HepG2 (cell line): ENCODE data around the gene GH2. TPM values are rescaled to one million over a fixed set of nuclear protein-coding genes. Genes with fewer than 3 reads are reported as not detected.
A peak's percentile ranks its signal among the peaks of the same experiment; 100 is the strongest.

Experiments used
- ARID3A ChIP-seq: IDR thresholded peaks from 2 replicates; pipeline ENCODE4 v1.6.1; 2012; ENCODE audit warnings: low read depth, low read length, improper control_type of control experiment
- ASH2L ChIP-seq: fragments of 300-600, 200-600 bp; sonication (generic); IDR thresholded peaks from 2 replicates; pipeline ENCODE4 v1.7.0; 2017; ENCODE audit warnings: low read depth, mild to moderate bottlenecking, moderate library complexity, mixed read lengths, low read length; ENCODE audit not compliant: insufficient read length
- CREBL2 ChIP-seq: sonication (generic); formaldehyde crosslinking; IDR thresholded peaks from 2 replicates; pipeline ENCODE4 v1.8.1; 2023; ENCODE audit warnings: missing genetic modification reagents, mild to moderate bottlenecking, borderline replicate concordance
- ESRRA ChIP-seq: sonication (generic); formaldehyde crosslinking; IDR thresholded peaks from 2 replicates; pipeline ENCODE4 v1.5.1; 2020; ENCODE audit warnings: mild to moderate bottlenecking, low read depth, missing genetic modification reagents
- KLF13 ChIP-seq: sonication (generic); formaldehyde crosslinking; IDR thresholded peaks from 2 replicates; pipeline ENCODE4 v1.4.0; 2020; ENCODE audit warnings: mild to moderate bottlenecking, missing genetic modification reagents
- NFE2L1 ChIP-seq: sonication (generic); formaldehyde crosslinking; IDR thresholded peaks from 2 replicates; pipeline ENCODE4 v1.4.0; 2020; ENCODE audit warnings: missing genetic modification reagents, mild to moderate bottlenecking, borderline replicate concordance
- NKX3-1 ChIP-seq: sonication (generic); formaldehyde crosslinking; IDR thresholded peaks from 2 replicates; pipeline ENCODE4 v1.5.0; 2020; ENCODE audit warnings: missing genetic modification reagents
- PLRG1 ChIP-seq: fragments of 450-650 bp; conservative IDR thresholded peaks from 2 replicates; pipeline ENCODE4 v1.6.1; 2016
- RBM22 ChIP-seq: fragments of 200-400 bp; formaldehyde crosslinking; optimal IDR thresholded peaks from 2 replicates; pipeline ENCODE3; 2017; ENCODE audit warnings: mild to moderate bottlenecking, low read length, moderate library complexity
- SETDB1 ChIP-seq: sonication (generic); formaldehyde crosslinking; IDR thresholded peaks from 2 replicates; pipeline ENCODE4 v1.5.1; 2020; ENCODE audit warnings: missing genetic modification reagents, mild to moderate bottlenecking, borderline replicate concordance
- SUZ12 ChIP-seq: fragments of 150-350 bp; IDR thresholded peaks from 2 replicates; pipeline ENCODE4 v1.6.1; 2014; ENCODE audit warnings: low read depth, low read length
- TBL1XR1 ChIP-seq: fragments of 150-350 bp; IDR thresholded peaks from 2 replicates; pipeline ENCODE4 v1.6.1; 2014; ENCODE audit warnings: borderline replicate concordance, low read length; ENCODE audit not compliant: partially characterized antibody
- THAP9 ChIP-seq: sonication (generic); formaldehyde crosslinking; IDR thresholded peaks from 2 replicates; pipeline ENCODE4; 2020; ENCODE audit warnings: missing genetic modification reagents, mild to moderate bottlenecking, borderline replicate concordance
- ZFP62 ChIP-seq: sonication (generic); formaldehyde crosslinking; IDR thresholded peaks from 2 replicates; pipeline ENCODE4 v1.4.0; 2020; ENCODE audit warnings: missing genetic modification reagents
- ZFP91 ChIP-seq: sonication (generic); formaldehyde crosslinking; IDR thresholded peaks from 2 replicates; pipeline ENCODE4 v1.9.0; 2022; ENCODE audit warnings: missing genetic modification reagents, mild to moderate bottlenecking, borderline replicate concordance
- ZFY ChIP-seq: sonication (generic); formaldehyde crosslinking; IDR thresholded peaks from 2 replicates; pipeline ENCODE4 v1.4.0; 2020; ENCODE audit warnings: missing genetic modification reagents
- ZNF12 ChIP-seq: sonication (generic); formaldehyde crosslinking; IDR thresholded peaks from 2 replicates; pipeline ENCODE4 v1.5.0; 2020; ENCODE audit warnings: missing genetic modification reagents
- ZNF138 ChIP-seq: sonication (generic); formaldehyde crosslinking; IDR thresholded peaks from 2 replicates; pipeline ENCODE4 v1.5.0; 2020; ENCODE audit warnings: mild to moderate bottlenecking, low read depth, missing genetic modification reagents
- ZNF414 ChIP-seq: sonication (generic); formaldehyde crosslinking; IDR thresholded peaks from 2 replicates; pipeline ENCODE4 v1.5.0; 2020; ENCODE audit warnings: missing genetic modification reagents
- ZNF614 ChIP-seq: IDR thresholded peaks from 2 replicates; pipeline ENCODE4 v1.6.1; 2018; ENCODE audit warnings: missing biosample characterization, missing genetic modification reagents, inconsistent platforms, borderline replicate concordance
- polyA plus RNA-seq, 8 experiments: library from polyadenylated mRNA; depleted of rRNA in 3 of 8; stranded (reverse) in 7 of 8; unstranded in 1 of 8; fragments of >200 nt; fragmentation: Illumina TruSeq in 4 of 8; extraction: Trizol in 4 of 8; gene quantifications; 2 replicates each; pipeline versions ENCODE4 v1.2.1 to v1.2.3, GENCODE V29; 2011 to 2016; ENCODE audit warnings: low read depth in 4 of 8, missing spikeins in 1 of 8, mixed read lengths in 1 of 8; ENCODE audit not compliant: insufficient read depth in 1 of 8
- total RNA-seq, 5 experiments: library from RNA; depleted of rRNA; stranded (reverse); fragments of >200 nt; fragmentation: Illumina TruSeq; extraction: Trizol; gene quantifications; 2 replicates each; pipeline ENCODE4 v1.2.3, GENCODE V29; 2016; ENCODE audit warnings: low read depth in 1 of 5

The GH2 gene
- total and polyA plus RNA-seq, 2 of the 13 experiments (the other 11 are each of a cell fraction or from before 2014, with no cell fraction given): not detected

- TF ChIP-seq ZNF414 (peak; percentile 19; the same call in 1 of the 2 replicates), ZNF614 (CRISPR knock-in tag) (no peak), THAP9 (CRISPR knock-in tag) (peak; percentile 48; the same call in 1 of the 2 replicates), ZFY (CRISPR knock-in tag) (peak; percentile 62), ASH2L (no peak), KLF13 (CRISPR knock-in tag) (no peak), NFE2L1 (CRISPR knock-in tag) (no peak), CREBL2 (peak; percentile 87; the same call in 1 of the 2 replicates), NKX3-1 (CRISPR knock-in tag) (no peak), SUZ12 (no peak), ZFP62 (CRISPR knock-in tag) (peak; percentile 86; the same call in 1 of the 2 replicates), ESRRA (CRISPR knock-in tag) (no peak), SETDB1 (no peak), ARID3A (no peak), RBM22 (no peak), ZFP91 (CRISPR knock-in tag) (peak; percentile 64), TBL1XR1 (no peak), PLRG1 (no peak), ZNF138 (CRISPR knock-in tag) (no peak; the same call in 1 of the 2 replicates), ZNF12 (CRISPR knock-in tag) (no peak)
These were observed 40.2 kb downstream of the GH2 start (continued) for GRCh38 chr17:63841350-63842172.
